T-helper 17 cell (primary cell): ENCODE measurements around the gene DLG2. TPM values are rescaled to one million over a fixed set of nuclear protein-coding genes. Genes with fewer than 3 reads are reported as not detected.
"Not testable (repeated sequence)": the region's sequence is repeated elsewhere in the genome, so short reads cannot be mapped to it uniquely, and the experiment has no call there.

Experiments
- ATAC-seq: fragments of 150-1000 bp; cut with Tn5 transposase; 2 replicates; pipeline ENCODE4 v1.10.0; 2021; ENCODE audit warnings: mild to moderate bottlenecking, moderate library complexity
- DNase-seq, 3 donors: peaks; one replicate each; pipeline versions ENCODE4 v3.0.0 to v3.0.0-alpha.2; 2020 to 2021
- H3K9me3 ChIP-seq: one replicate; pipeline ENCODE4 v1.7.0; 2013; ENCODE audit warnings: low read length, mild to moderate bottlenecking; ENCODE audit not compliant: control insufficient read depth, poor library complexity, severe bottlenecking
- H3K27ac Mint-ChIP-seq: one replicate; pipeline ENCODE4 v1.8.0; 2022; ENCODE audit warnings: mild to moderate bottlenecking, moderate library complexity, mixed read lengths
- H3K27me3 Mint-ChIP-seq: one replicate; pipeline ENCODE4 v1.8.0; 2022; ENCODE audit warnings: mixed read lengths
- H3K36me3 Mint-ChIP-seq: one replicate; pipeline ENCODE4 v1.8.0; 2022; ENCODE audit warnings: low read depth, mixed read lengths
- H3K4me1 Mint-ChIP-seq: one replicate; pipeline ENCODE4 v1.8.0; 2022; ENCODE audit warnings: mild to moderate bottlenecking, mixed read lengths
- H3K4me3 Mint-ChIP-seq: one replicate; pipeline ENCODE4 v1.8.0; 2022; ENCODE audit warnings: mild to moderate bottlenecking, moderate library complexity, mixed read lengths
- total RNA-seq, 4 donors: library from RNA in 2 of 4; stranded (reverse) in 2 of 4; gene quantifications; one replicate each; pipeline ENCODE4 v1.2.3 and lab custom pipeline; 2022 to 2026

DLG2 gene
- total RNA-seq, 2 donors from 2014 or later, result 1.0 to 2.2 TPM

- H3K9me3 ChIP-seq, result no peaks in the 10 kb centered on the region
- ATAC-seq (no peak), DNase-seq (no peak)
- Mint-ChIP-seq H3K27me3 (peaks cover 24% of the 10 kb centered on the region), H3K4me1 (peaks cover 3% of the 10 kb centered on the region), H3K27ac (no peak overlapping the region), H3K4me3 (no peak overlapping the region), H3K36me3 (no peaks in the 10 kb centered on the region)
Measured at GRCh38 chr11:83471831-83472727, 2155.1 kb downstream of the DLG2 start.

- Mint-ChIP-seq H3K36me3 (no peaks in the 10 kb centered on the region), H3K4me1 (peaks cover 3% of the 10 kb centered on the region), H3K27me3 (peaks cover 6% of the 10 kb centered on the region), H3K27ac (no peak overlapping the region), H3K4me3 (no peak overlapping the region)
- no peaks in the 10 kb centered on the region for H3K9me3 ChIP-seq
- no peak for DNase-seq
- ATAC-seq, result no peak
Measured at GRCh38 chr11:83467837-83468236, 2159.3 kb downstream of the DLG2 start.

GRCh38 chr11:83464160-83464944, 2162.8 kb downstream of the DLG2 start:
- no peaks in the 10 kb centered on the region for H3K9me3 ChIP-seq
- H3K36me3 Mint-ChIP-seq, result no peaks in the 10 kb centered on the region
- H3K4me1 Mint-ChIP-seq, result no peaks in the 10 kb centered on the region
- DNase-seq (no peak), ATAC-seq (no peak)
- H3K27ac Mint-ChIP-seq, result no peak overlapping the region
- H3K27me3 Mint-ChIP-seq, result peaks cover 4% of the 10 kb centered on the region
- H3K4me3 Mint-ChIP-seq, result no peak overlapping the region

GRCh38 chr11:83459798-83460197, 2167.3 kb downstream of the DLG2 start:
- Mint-ChIP-seq H3K4me1 (no peaks in the 10 kb centered on the region), H3K27me3 (peaks cover 4% of the 10 kb centered on the region), H3K36me3 (no peaks in the 10 kb centered on the region), H3K27ac (no peak overlapping the region), H3K4me3 (no peak overlapping the region)
- no peaks in the 10 kb centered on the region for H3K9me3 ChIP-seq
- DNase-seq, result no peak
- no peak for ATAC-seq

GRCh38 chr11:83456566-83456965, 2170.6 kb downstream of the DLG2 start:
- no peaks in the 10 kb centered on the region for H3K9me3 ChIP-seq
- H3K27ac Mint-ChIP-seq, result no peak overlapping the region
- no peak for ATAC-seq
- H3K4me3 Mint-ChIP-seq, result no peak overlapping the region
- no peak for DNase-seq
- peaks cover 10% of the 10 kb centered on the region for H3K27me3 Mint-ChIP-seq
- H3K36me3 Mint-ChIP-seq, result no peaks in the 10 kb centered on the region
- no peaks in the 10 kb centered on the region for H3K4me1 Mint-ChIP-seq

- H3K27me3 Mint-ChIP-seq, result peaks cover 10% of the 10 kb centered on the region
- H3K27ac Mint-ChIP-seq, result no peak overlapping the region
- H3K4me3 Mint-ChIP-seq, result no peak overlapping the region
- no peaks in the 10 kb centered on the region for H3K9me3 ChIP-seq
- DNase-seq (no peak), ATAC-seq (no peak)
- no peaks in the 10 kb centered on the region for H3K36me3 Mint-ChIP-seq
- no peaks in the 10 kb centered on the region for H3K4me1 Mint-ChIP-seq
Measured at GRCh38 chr11:83456075-83456474, 2171.1 kb downstream of the DLG2 start.

GRCh38 chr11:83455356-83455755, 2171.8 kb downstream of the DLG2 start:
- Mint-ChIP-seq H3K27ac (no peak overlapping the region), H3K4me3 (no peak overlapping the region), H3K4me1 (no peaks in the 10 kb centered on the region), H3K27me3 (peaks cover 10% of the 10 kb centered on the region), H3K36me3 (no peaks in the 10 kb centered on the region)
- DNase-seq (no peak), ATAC-seq (no peak)
- no peaks in the 10 kb centered on the region for H3K9me3 ChIP-seq

GRCh38 chr11:83454674-83455073, 2172.5 kb downstream of the DLG2 start:
- no peaks in the 10 kb centered on the region for H3K9me3 ChIP-seq
- H3K27me3 Mint-ChIP-seq, result peaks cover 5% of the 10 kb centered on the region
- no peak for DNase-seq
- no peak for ATAC-seq
- H3K4me1 Mint-ChIP-seq, result no peaks in the 10 kb centered on the region
- H3K27ac Mint-ChIP-seq, result no peak overlapping the region
- H3K36me3 Mint-ChIP-seq, result no peaks in the 10 kb centered on the region
- H3K4me3 Mint-ChIP-seq, result no peak overlapping the region

- ATAC-seq (no peak), DNase-seq (no peak)
- Mint-ChIP-seq H3K27ac (no peak overlapping the region), H3K4me3 (no peak overlapping the region), H3K27me3 (peaks cover 5% of the 10 kb centered on the region), H3K4me1 (no peaks in the 10 kb centered on the region), H3K36me3 (no peaks in the 10 kb centered on the region)
- no peaks in the 10 kb centered on the region for H3K9me3 ChIP-seq
Measured at GRCh38 chr11:83449338-83449913, 2177.7 kb downstream of the DLG2 start.

- Mint-ChIP-seq H3K27me3 (peaks cover 5% of the 10 kb centered on the region), H3K4me1 (no peaks in the 10 kb centered on the region), H3K36me3 (no peaks in the 10 kb centered on the region), H3K4me3 (no peak overlapping the region), H3K27ac (no peak overlapping the region)
- H3K9me3 ChIP-seq, result no peaks in the 10 kb centered on the region
- DNase-seq (no peak), ATAC-seq (no peak)
Measured at GRCh38 chr11:83448686-83449085, 2178.5 kb downstream of the DLG2 start.

- H3K27ac Mint-ChIP-seq, H3K27me3 Mint-ChIP-seq, DNase-seq, H3K9me3 ChIP-seq, H3K4me1 Mint-ChIP-seq, ATAC-seq, H3K36me3 Mint-ChIP-seq, H3K4me3 Mint-ChIP-seq: not testable (repeated sequence)
Measured at GRCh38 chr11:83443880-83444279, 2183.3 kb downstream of the DLG2 start.

- DNase-seq (no peak), ATAC-seq (no peak)
- no peaks in the 10 kb centered on the region for H3K36me3 Mint-ChIP-seq
- no peaks in the 10 kb centered on the region for H3K4me1 Mint-ChIP-seq
- H3K9me3 ChIP-seq, result no peaks in the 10 kb centered on the region
- H3K4me3 Mint-ChIP-seq, result no peak overlapping the region
- no peak overlapping the region for H3K27ac Mint-ChIP-seq
- peaks cover 6% of the 10 kb centered on the region for H3K27me3 Mint-ChIP-seq
Measured at GRCh38 chr11:83441601-83442000, 2185.5 kb downstream of the DLG2 start.

- no peaks in the 10 kb centered on the region for H3K9me3 ChIP-seq
- ATAC-seq (no peak), DNase-seq (no peak)
- Mint-ChIP-seq H3K27ac (no peak overlapping the region), H3K4me3 (no peak overlapping the region), H3K4me1 (no peaks in the 10 kb centered on the region), H3K36me3 (no peaks in the 10 kb centered on the region), H3K27me3 (peaks cover 6% of the 10 kb centered on the region)
Measured at GRCh38 chr11:83441171-83441570, 2186.0 kb downstream of the DLG2 start.
